HEK293T (cell line): ENCODE results near the gene PTGR2.

Experiments
- CTCF ChIA-PET: fragments of 350-600 bp; formaldehyde crosslinking; extraction: SDS; loops from one replicate; lab custom pipeline; 2021; ENCODE audit warnings: antibody characterized with exemption, inconsistent platforms; lab: Yijun Ruan, JAX
- POLR2A ChIA-PET: fragments of 350-600 bp; formaldehyde crosslinking; extraction: SDS; loops from one replicate; lab custom pipeline; 2020; ENCODE audit warnings: antibody characterized with exemption, inconsistent platforms; lab: Yijun Ruan, JAX
- DNase-seq: peaks from one replicate; pipeline ENCODE4 v3.0.0; 2012; ENCODE audit warnings: mixed read lengths; ENCODE audit errors: extremely low spot score
- ARNT ChIP-seq: fragments of 450-650 bp; IDR thresholded peaks from 2 replicates; pipeline ENCODE4 v1.6.1; 2017; ENCODE audit warnings: mild to moderate bottlenecking
- BHLHE40 ChIP-seq: fragments of 450-650 bp; IDR thresholded peaks from 2 replicates; pipeline ENCODE4 v1.6.1; 2016; ENCODE audit warnings: mild to moderate bottlenecking, moderate library complexity, borderline replicate concordance
- CTBP1 ChIP-seq: fragments of 450-650 bp; IDR thresholded peaks from 2 replicates; pipeline ENCODE4 v1.6.1; 2016; ENCODE audit warnings: borderline replicate concordance
- ELF4 ChIP-seq: fragments of 450-650 bp; IDR thresholded peaks from 2 replicates; pipeline ENCODE4 v1.6.1; 2017; ENCODE audit warnings: antibody characterized with exemption
- FOXA1 ChIP-seq: fragments of 450-650 bp; IDR thresholded peaks from 2 replicates; pipeline ENCODE4 v1.6.1; 2016; ENCODE audit warnings: mild to moderate bottlenecking
- FOXK2 ChIP-seq: fragments of 450-650 bp; IDR thresholded peaks from 2 replicates; pipeline ENCODE4 v1.6.1; 2016; ENCODE audit warnings: mild to moderate bottlenecking
- FOXM1 ChIP-seq: fragments of 450-650 bp; IDR thresholded peaks from 2 replicates; pipeline ENCODE4 v1.6.1; 2017; ENCODE audit warnings: mild to moderate bottlenecking, borderline replicate concordance
- HDGF ChIP-seq: fragments of 450-650 bp; IDR thresholded peaks from 2 replicates; pipeline ENCODE4 v1.6.1; 2017; ENCODE audit warnings: antibody characterized with exemption, borderline replicate concordance
- L3MBTL2 ChIP-seq: fragments of 450-650 bp; conservative IDR thresholded peaks from 2 replicates; pipeline ENCODE4 v1.6.1; 2016; ENCODE audit warnings: mild to moderate bottlenecking
- LEF1 ChIP-seq: fragments of 450-650 bp; IDR thresholded peaks from 2 replicates; pipeline ENCODE4 v1.6.1; 2017; ENCODE audit warnings: mild to moderate bottlenecking, borderline replicate concordance
- NFRKB ChIP-seq: fragments of 450-650 bp; IDR thresholded peaks from 2 replicates; pipeline ENCODE4 v1.6.1; 2016; ENCODE audit warnings: mild to moderate bottlenecking, moderate library complexity
- PKNOX1 ChIP-seq: fragments of 450-650 bp; IDR thresholded peaks from 2 replicates; pipeline ENCODE4 v1.6.1; 2016
- SP1 ChIP-seq: fragments of 450-650 bp; IDR thresholded peaks from 2 replicates; pipeline ENCODE4 v1.6.1; 2017
- SUZ12 ChIP-seq: fragments of 450-650 bp; IDR thresholded peaks from 2 replicates; pipeline ENCODE4 v1.6.1; 2016; ENCODE audit warnings: mild to moderate bottlenecking
- TARDBP ChIP-seq: fragments of 450-650 bp; IDR thresholded peaks from 2 replicates; pipeline ENCODE4 v1.6.1; 2016
- ZNF384 ChIP-seq: fragments of 450-650 bp; IDR thresholded peaks from 2 replicates; pipeline ENCODE4 v1.6.1; 2016

The PTGR2 gene

DNA sequence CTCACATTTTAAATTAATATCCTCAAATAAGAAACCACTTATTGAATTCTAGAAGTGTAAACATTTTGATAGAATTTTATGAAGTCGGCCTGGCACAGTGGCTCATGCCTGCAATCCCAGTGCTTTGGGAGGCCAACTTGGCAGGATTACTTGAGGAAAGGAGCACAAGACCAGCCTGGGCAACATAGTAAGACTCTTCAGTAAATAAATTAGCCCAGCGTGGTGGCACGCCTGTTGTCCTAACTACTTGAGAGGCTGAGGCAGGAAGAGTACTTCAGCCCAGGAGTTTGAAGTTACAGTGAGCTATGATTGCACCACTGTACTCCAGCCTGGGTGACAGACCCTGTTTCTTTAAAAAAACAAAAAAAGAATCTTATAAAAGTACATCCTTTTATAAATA, 26.2 kb downstream of the PTGR2 start:
- DNase-seq: no peak
- POLR2A ChIA-PET: interaction anchor here (1.4 kb wide), 1 partner anchor 9 kb away, joined by 7 read pairs; the partner anchor contains the start of gene ZNF410
- TF ChIP-seq SP1 (no peak), FOXM1 (no peak), FOXA1 (no peak), FOXK2 (no peak), PKNOX1 (no peak)
- CTCF ChIA-PET: no interaction called here

GRCh38 chr14:73878436-73878835, 26.8 kb downstream of the PTGR2 start:
- POLR2A ChIA-PET: interaction anchor here (1.4 kb wide), 1 partner anchor 8 kb away, joined by 7 read pairs; the partner anchor contains the start of gene ZNF410
- CTCF ChIA-PET: interaction anchor here (0.6 kb wide), 1 partner anchor 85 kb away, joined by 4 read pairs; no protein-coding TSS in a partner anchor
- TF ChIP-seq L3MBTL2: no peak
- TF ChIP-seq ZNF384: no peak
- TF ChIP-seq NFRKB: no peak
- TF ChIP-seq ELF4: no peak
- no peak for TF ChIP-seq SUZ12
- TF ChIP-seq FOXM1: no peak
- no peak for TF ChIP-seq TARDBP
- no peak for TF ChIP-seq HDGF
- no peak for TF ChIP-seq SP1
- TF ChIP-seq PKNOX1: no peak
- TF ChIP-seq FOXK2: no peak
- TF ChIP-seq ARNT: no peak
- no peak for TF ChIP-seq FOXA1
- TF ChIP-seq CTBP1: no peak
- TF ChIP-seq LEF1: no peak
- TF ChIP-seq BHLHE40: no peak
- DNase-seq: no peak

GRCh38 chr14:73879027-73879426, 27.4 kb downstream of the PTGR2 start:
- CTCF ChIA-PET: no interaction called here
- TF ChIP-seq ARNT: no peak
- no peak for TF ChIP-seq NFRKB
- TF ChIP-seq SUZ12: no peak
- no peak for TF ChIP-seq BHLHE40
- no peak for TF ChIP-seq CTBP1
- DNase-seq: no peak
- POLR2A ChIA-PET: no interaction called here

DNA sequence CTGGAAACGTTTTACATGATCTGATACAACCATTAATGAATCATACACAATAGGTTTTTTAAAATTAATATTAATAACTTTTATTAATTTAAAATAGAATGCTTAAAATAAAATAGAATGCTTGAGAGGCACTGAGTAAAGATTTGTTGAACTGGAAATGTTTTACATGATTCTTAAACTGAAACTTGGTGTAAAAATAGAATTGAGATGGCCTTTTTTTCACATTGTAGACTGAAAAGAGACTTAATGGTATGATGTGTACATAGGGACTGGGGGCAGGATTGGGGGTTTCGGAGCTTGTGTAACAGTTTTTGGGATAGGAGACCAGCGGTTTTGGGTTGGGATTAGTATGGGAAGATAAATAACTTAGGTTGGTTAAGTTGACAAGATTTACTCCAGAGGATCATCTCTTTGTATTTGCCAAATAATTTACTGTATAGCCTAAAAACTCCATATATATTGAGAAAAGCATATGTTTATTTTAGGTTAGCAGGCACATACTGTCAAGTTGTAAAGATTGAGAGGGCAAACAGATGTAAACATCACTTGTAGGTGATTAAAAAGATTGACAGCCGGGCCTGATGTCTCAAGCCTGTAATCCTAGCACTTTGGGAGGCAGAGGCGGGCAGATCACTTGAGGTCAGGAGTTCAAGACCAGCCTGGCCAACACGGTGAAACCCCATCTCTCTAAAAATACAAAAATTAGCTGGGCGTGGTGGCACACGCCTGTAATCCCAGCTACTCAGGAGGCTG, 33.0 kb downstream of the PTGR2 start:
- no peak for DNase-seq
- ChIA-PET CTCF (no interaction called here), POLR2A (no interaction called here)
- TF ChIP-seq BHLHE40: no peak
- TF ChIP-seq TARDBP: no peak
- no peak for TF ChIP-seq SUZ12
- TF ChIP-seq PKNOX1: peak; percentile 96
- no peak for TF ChIP-seq NFRKB

DNA sequence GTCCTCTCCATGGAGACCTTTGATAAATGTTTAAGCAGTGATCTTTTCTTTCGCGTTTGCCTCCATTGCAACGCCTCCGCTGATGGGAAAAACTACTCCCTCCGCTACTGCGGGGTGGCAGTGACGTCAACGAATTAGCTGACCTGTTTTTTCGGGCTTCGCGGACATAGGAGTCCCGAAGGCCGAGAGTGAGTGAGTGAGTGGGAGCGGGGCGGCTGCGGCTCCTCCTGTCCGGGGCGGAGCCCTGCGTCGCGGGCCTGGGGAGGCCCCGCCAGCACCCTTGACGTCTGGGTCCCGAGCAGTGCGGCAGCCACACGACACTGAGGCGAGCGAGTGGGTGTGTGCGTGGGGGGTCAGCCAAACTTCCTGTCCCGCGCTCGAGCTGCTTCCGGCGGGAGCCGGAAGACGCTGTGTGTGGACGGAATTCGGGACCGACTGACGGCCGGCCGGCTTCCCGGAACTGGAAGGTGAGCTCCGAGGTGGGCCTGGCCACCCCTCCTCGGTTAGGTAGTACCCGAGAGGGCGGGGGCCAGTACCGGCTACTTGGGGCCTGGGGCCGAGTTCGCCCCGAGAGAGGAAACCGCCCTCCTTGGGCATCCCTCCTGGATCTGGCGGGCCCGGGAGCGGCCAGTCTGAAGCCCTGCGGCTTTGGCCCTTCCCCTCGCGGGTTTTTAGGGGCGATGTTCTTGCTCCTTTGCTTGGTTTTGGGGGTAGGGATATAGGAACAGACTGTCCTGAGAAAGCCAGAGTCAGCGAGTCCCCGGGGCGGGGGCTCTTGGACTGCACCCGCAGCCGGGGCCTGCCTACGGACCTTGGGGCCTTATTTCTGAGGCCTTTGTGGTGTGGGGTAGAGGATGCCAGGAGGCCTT, 35.1 kb downstream of the PTGR2 start, which contains the start of gene ZNF410:
Gene ZNF410, plus strand, starts transcription at position 411 of the 869 bp plus-strand sequence. CDS start 5,317 bp downstream, outside the sequence.
- POLR2A ChIA-PET: interaction anchor here (0.5 to 1.8 kb wide), 23 partner anchors 9 to 318 kb away, joined by 3 to 25 read pairs (median 4); partner anchors contain the start of genes ACOT2, COQ6, FAM161B and PTGR2
- no peak for TF ChIP-seq LEF1
- TF ChIP-seq CTBP1: peak; percentile 31; the same call in 1 of the 2 replicates
- peak; percentile 66 for TF ChIP-seq ELF4
- TF ChIP-seq TARDBP: peak; percentile 61; the same call in 1 of the 2 replicates
- peak; percentile 68 for TF ChIP-seq L3MBTL2
- no peak for TF ChIP-seq SUZ12
- TF ChIP-seq PKNOX1: peak; percentile 61
- DNase-seq: peak; percentile 92
- CTCF ChIA-PET: no interaction called here

DNA sequence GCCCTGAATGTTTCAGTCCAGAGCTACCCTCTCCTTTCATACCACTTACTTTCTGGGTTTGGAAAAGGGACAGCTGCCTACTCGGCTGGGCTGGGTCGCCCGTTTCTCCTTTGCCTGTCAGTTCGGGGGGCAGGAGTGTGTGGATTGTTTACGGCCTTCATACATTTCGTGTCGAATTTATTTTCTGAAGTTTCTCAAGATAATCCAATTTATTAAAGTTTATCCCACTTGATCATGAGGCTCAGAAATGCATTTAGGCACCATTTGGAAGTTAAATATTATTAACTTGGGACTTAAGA, 35.6 kb downstream of the PTGR2 start:
- CTCF ChIA-PET: no interaction called here
- DNase-seq: no peak
- POLR2A ChIA-PET: interaction anchor here (1.0 to 1.8 kb wide), 14 partner anchors 9 to 175 kb away, joined by 3 to 25 read pairs (median 5); partner anchors contain the start of genes COQ6, FAM161B and PTGR2
- TF ChIP-seq NFRKB (no peak), HDGF (no peak), TARDBP (no peak), PKNOX1 (no peak)
